Anterior cingulate cortex (tissue), 58 donors: ENCODE results near the gene USP37.

ENCODE experiments used
- DNase-seq, 58 donors: peaks; one replicate each; lab custom pipeline; 2025; lab: John Stamatoyannopoulos, UW

USP37 gene

DNA sequence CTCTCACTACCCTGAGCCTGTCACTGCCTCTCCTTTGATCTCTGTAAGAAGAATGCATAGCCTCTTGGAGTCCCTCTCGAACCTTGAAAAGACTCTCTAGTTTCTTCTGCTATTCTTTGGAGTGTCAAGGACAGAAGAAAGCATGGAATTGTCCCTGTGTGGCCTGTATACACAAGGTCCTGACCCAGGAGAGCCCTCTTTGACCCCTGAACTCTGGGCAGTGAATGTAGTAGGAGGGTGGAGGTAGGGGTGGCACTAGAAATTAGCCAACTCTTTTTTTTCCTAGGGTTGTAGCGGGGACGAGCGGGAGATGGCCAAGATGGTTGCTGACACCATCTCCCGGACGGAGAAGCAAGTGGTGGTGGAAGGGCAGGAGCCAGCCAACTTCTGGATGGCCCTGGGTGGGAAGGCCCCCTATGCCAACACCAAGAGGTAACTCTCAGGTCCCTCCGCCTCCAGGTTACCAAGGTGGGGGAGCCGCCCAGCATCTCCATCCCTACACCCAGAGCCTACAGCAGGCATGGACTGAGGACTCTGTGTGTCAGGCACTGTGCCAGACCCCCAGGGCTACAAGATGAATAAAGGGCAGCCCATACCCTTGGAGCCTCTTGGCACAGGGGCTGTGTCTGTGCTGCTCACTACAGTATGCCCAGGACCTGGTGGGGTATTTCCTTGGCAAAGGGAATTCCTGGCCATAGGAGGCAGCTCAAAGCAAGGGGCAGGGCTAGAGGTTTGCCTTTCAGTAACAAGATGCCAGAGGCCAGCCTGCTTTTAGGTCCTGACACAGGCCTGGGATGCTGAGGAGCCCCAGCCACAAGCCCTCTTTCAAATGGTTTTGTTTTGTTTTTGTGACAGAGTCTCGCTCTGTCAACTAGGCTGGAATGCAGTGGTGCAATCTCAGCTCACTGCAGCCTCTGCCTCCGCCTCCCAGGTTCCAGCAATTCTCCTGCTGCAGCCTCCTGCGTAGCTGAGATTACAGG is 132.9 kb downstream of the USP37 start:
- no peak for DNase-seq

DNA sequence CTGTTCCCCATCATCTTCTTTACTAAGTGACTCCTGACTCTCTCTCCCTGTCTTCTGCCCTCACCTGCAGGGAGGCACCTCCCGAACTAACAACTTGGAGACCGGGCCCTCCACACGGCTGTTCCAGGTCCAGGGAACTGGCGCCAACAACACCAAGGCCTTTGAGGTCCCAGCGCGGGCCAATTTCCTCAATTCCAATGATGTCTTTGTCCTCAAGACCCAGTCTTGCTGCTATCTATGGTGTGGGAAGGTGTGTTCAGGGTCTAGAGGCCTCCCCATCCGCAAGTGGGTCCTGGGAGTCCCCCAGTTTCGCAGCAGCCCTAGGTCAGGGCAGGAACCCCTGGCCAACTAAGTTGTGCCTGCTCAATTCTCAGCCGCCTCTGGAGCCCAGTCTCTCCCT is 133.7 kb downstream of the USP37 start:
- DNase-seq: no peak

DNA sequence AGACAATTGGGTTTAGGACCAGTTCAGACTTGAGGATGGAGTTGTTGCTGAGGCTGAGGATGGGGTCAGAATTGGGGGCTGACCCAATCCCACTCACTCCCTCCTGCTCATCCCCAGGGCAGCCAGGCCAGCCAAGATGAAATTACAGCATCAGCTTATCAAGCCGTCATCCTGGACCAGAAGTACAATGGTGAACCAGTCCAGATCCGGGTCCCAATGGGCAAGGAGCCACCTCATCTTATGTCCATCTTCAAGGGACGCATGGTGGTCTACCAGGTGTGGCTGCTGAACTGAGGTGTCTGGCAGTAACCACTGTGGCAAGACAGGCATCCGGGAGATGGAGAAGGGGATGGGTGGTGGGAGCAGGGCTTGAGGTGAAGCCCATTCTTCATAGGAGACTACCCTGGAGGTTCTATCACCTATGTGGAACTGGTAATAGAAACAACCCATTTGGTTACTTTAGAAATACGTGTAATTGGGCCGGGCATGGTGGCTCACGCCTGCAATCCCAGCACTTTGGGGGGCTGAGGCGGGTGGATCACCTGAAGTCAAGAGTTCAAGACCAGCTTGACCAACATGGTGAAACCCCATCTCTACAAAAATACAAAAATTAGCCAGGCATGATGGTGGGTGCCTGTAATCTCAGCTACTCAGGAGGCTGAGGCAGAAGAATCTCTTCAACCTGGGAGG is 135.3 kb downstream of the USP37 start:
- DNase-seq: no peak

DNA sequence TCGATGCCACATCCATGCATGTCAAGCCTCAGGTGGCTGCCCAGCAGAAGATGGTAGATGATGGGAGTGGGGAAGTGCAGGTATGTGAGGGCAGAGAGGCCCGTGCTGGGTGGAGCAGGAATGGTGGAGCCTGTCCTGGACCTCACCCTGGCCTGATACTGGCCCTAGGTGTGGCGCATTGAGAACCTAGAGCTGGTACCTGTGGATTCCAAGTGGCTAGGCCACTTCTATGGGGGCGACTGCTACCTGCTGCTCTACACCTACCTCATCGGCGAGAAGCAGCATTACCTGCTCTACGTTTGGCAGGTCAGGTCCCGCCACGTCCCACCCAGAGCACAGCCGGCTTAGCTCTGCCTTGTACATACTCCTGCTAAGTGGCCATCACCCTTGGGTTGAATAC is 136.3 kb downstream of the USP37 start:
- DNase-seq: no peak

DNA sequence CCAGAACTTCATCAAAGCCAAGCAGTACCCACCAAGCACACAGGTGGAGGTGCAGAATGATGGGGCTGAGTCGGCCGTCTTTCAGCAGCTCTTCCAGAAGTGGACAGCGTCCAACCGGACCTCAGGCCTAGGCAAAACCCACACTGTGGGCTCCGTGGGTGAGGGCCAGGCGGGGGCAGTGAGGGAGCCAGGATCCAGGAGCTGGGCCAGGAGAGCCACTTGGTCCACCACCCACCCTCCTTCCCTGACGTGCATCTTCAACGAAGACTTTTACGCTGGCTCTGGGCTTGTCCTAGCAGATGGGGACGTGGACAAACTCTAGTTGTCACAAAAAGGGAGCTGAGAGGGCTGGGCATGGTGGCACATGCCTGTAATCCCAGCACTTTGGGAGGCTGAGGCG is 137.4 kb downstream of the USP37 start:
- no peak for DNase-seq

DNA sequence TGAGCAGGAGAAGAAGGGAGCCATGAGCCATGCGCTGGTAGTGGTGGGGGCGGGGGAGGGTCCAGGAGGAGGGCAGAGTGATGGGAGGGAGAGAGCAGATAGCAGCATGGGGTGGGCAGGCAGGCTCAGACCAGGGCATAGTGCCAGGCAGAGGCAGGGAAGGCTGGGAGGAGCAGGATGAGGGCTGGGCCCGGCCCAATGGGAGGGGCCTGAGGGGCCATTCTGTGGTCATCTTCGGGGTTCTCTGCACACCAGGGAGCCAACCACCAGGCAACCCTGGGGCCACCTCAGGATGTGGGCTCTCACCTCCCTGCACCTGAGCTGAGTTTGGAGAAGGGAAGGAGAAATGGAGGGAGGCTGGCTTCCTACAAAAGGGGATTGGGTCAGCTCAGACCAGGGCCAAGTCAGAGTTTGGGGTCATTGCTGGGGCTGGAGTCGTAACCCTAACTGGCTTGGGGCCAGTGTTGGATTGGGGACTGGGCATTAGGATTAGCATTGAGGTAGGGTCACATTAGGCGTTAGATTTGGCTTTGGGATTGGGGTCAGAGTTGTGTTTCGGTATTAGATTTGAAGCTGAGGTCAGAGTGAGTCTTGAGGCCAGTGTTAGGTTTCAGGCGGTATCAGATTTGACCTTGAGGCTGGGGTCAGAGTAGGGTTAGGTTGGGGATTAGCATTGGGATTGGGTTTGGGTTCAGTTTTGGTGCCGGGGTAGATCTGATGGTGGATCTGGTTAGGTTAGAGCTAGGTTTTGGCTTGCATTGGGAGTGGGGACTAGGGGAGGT is 138.0 kb downstream of the USP37 start:
- DNase-seq: no peak

DNA sequence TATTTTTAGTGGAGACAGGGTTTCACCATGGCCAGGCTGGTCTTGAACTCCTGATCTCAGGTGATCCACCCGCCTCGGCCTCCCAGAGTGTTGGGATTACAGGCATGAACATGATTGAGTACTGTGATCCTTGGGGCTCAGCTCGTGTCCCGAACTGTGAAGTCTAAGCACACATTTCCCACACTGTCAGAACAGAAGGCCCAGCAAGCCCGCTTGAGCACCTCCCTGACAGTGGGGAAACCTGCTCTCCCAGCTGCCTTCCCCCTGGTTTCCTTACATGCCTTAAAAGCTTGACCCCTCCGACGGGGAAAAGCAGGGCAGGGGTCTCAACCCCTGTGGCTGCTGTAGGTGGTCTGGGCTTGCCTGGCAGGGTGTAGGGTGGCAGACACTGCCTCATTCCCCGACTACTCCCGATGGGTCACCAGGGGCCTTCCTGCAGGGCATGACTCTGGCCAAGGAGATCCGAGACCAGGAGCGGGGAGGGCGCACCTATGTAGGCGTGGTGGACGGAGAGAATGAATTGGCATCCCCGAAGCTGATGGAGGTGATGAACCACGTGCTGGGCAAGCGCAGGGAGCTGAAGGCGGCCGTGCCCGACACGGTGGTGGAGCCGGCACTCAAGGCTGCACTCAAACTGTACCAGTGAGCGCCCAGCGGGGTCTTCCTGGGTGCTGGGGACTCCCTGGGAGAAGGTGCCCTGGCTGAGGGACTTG is 139.1 kb downstream of the USP37 start:
- no peak for DNase-seq

DNA sequence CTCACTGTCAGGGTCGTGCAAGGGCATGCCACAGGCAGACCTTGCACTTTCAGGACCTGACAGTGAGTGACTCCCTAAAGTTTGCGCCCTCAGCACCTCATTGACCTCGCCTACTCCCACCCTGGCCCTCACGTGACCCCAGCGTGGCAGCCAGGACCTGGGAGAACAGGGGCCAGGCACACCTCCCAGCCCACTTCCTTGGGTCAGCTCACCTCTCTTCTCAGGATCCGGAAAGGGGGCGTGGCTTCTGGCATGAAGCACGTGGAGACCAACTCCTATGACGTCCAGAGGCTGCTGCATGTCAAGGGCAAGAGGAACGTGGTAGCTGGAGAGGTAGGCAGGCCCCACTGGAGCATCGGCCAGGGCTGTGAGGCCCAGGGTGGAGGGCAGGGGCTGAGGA is 140.4 kb downstream of the USP37 start:
- DNase-seq: no peak

DNA sequence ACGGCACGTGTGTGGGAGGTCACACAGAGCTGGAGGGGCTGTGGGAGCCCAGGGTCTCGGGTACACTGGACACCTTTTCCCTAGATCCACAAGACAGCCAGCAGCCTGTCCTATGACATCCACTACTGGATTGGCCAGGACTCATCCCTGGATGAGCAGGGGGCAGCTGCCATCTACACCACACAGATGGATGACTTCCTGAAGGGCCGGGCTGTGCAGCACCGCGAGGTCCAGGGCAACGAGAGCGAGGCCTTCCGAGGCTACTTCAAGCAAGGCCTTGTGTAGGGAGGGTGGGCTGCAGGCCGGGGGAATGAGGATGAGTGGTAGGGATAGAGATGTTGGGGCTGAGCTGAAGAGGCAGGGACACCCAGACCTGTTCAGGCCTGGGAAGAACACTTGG is 142.6 kb downstream of the USP37 start:
- no peak for DNase-seq

DNA sequence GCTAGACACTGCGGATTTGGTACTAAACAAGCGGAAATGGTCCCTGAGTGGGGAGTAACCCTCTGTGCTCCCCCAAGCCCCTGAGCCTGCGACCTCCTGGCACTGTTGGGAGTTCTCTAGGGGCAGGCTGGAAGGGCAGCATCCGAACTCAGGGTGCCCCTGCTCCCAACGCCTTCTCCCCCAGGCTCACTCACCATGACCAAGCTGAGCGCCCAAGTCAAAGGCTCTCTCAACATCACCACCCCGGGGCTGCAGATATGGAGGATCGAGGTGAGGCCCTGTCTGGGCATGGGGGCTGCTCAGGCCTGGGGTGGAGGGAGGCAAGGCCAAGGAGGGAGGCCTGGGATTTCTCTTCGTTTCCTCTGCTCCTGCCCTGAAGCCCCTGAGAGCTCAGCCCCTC is 144.6 kb downstream of the USP37 start:
- DNase-seq: no peak

DNA sequence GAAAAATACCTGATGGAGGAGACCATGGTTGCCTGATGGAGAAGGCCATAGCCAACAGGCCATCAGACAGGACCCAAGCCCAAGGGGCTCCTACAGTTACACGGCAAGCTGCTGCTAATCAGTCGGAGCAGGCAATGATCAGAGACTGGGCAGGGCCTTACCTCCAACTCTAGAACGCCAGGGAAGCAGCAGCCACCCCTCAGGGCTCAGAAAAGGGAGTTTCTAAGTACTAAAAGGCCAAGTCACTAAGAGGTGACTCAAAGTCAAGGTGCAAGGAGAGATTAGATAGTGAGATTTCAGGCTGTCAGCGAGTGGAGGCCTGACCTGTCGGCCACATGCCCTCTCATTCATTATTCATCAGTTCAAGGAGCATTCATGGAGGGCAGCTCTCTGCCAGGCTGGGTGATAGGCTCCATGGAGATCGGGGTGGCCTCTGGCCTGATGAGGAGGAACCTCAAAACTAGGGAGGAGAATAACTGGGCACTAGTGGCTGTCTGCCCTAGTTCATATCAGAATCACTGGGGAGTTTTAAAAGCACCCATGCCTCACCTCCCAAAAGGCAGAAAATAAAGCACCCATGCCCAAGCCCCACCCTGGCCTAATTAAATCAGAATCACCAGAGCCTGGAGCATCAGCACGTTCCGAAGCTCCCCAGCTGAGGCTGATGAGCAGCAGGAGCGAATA is 145.6 kb downstream of the USP37 start:
- no peak for DNase-seq

DNA sequence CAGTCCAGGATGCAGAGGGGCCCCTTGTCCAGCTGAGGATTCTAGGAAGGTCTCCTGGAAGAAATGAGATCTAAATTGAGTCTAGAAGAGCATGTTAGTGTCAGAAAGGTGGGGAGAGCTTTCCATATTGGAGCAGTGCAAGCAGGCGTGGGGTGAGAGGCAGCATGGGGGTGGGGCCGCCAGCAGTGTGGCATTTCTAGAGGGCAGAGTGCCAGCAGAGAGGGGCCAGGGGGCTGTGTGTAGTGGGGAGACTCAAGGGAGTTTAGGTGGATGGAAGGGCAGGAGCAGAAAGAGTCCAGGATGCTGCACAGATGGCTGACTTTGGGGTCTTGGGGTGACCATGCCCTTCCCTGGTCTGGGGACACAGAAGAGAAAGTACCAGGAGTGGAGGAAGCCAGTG is 147.1 kb downstream of the USP37 start:
- no peak for DNase-seq

DNA sequence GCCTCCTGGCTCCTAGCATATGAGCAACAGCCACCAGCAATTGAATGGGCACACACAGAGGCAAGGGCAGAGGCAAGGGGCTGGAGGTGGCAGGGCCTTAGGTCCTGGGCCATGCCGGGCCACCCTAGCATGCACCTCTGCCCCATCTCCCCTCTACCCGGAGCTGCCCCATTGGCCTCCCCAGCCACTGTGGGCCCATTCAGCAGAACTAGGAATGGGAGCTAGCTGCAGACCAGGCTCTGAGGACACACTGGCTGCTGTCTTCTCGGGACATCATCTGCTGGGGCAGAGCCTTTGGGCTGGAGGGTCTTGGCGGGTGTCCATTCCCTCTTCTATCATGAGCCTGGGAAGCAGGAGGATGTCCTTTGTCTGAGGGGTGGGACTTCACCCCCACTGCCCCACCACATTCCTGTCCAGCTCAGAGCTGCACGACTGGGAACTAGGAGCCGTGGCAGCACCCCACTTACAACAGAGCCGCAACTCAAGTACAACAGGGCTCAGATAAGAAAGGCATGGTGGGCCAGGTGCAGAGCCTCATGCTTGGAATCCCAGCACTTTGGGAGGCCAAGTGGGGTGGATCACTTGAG is 148.4 kb downstream of the USP37 start:
- no peak for DNase-seq

DNA sequence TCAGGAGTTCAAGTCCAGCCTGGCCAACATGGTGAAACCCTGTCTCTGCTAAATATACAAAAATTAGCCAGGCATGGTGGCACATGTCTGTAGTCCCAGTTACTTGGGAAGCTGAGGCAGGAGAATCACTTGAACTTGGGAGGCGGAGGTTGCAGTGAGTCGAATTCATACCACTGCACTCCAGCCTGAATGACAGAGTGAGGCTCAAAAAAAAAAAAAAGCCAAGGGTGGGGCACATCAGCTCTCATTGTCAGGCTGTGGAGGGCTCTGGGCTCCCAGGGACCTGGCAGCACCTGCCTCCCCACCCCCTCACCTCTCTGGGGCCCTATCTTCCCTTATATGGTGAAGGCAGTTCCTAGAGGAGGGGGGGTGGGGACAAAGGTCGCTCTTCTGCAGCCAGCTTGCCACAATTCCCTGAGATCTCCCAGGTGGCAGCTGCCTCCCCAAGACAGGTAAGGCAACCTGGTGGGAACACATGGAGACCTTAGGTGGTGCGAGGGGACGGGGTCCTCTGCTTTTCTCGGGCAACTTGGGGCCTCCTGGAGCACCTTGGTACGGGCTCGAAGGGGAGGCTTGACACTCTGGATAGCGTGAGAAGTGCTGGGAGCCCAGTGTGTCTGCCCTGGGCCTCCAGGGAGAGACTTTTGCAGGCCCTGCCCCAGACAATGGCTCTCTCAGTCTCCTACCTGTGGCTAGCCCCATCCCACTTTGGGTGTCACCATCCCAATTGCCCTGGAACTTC is 149.3 kb downstream of the USP37 start, which contains the start of gene VIL1:
TSS of gene VIL1 (plus strand) at position 407 of the 742 bp plus-strand sequence. CDS start 4,656 bp downstream, outside the sequence.
- DNase-seq: no peak

DNA sequence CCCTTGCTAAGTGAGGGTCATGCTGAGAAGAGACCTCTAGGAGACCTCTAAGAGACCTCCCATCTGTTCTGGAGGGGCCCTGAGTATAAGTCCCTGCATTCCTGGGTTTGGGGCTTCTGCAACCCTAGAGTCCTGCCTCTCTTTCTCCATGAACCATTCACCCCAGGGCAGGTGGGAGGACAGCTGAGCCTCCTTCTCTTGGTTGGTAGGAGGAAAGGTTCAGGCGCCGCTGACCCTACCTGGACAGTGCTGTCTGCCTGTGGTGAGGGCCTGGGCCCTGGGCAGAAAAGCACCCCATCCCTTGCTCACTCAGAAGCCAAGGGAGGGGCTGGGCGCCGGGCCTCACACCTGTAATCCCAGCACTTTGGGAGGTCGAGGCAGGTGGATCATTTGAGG is 149.8 kb downstream of the USP37 start:
- DNase-seq: no peak

DNA sequence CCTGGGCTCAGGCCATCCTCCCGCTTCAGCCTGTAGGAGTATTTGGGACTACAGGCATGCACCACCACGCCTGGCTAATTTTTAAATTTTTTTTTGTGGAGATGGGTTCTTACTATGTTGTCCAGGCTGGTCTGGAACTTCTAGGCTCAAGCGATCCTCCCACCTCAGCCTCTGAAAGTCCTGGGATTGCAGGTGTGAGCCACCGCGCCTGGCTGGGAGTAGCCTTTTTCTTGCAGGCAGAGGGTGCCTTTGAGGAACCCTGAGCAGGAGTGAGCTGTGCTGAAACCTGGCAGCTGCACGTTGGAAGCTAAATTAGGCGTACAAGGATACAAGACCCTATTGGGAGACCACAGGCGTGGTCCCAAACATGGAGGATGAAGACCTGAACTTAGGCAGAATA is 160.4 kb downstream of the USP37 start:
- no peak for DNase-seq

DNA sequence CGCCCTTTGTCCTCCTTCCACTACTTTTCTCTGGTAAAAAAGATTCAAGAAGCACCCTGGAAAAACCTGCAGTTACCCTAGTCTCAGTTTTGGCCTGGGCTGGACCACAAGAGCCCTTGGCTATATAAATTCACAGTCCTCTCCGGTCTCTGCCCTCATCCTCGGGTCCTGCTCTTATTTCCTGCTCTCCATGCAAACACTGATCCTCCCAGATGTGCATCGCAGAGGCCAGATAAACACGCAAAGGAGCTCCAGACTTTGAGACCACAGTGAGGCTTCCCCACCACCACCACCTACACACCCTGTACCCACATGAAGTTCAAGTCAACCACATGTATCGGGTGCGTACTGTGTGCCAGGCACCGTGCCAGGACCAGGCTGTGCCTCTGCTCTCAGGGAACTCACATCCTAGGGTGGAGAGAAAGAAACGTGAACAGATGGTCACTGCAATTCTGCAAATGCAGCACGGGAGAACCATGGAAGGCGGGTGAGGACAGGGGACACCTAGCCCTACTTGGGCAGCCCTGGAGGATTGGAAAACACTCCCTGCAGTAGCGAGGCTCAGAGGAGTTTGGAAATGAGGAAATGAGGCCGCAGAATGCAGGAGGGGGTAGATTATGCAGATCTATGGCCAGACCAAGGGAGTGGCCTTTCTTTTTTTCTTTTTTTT is 161.1 kb downstream of the USP37 start:
- peak in 48 of 58 donors; percentile 29 to 72 (median 47) for DNase-seq
